GM12865 (cell line): ENCODE results near the gene PSMA3.
A peak's percentile ranks its signal among the peaks of the same experiment; 100 is the strongest.

ENCODE experiments used
- DNase-seq: peaks from one replicate; pipeline ENCODE4 v3.0.0; 2010; ENCODE audit warnings: low read depth
- H3K4me3 ChIP-seq: 2 replicates; pipeline ENCODE4 v1.5.1; 2011; ENCODE audit warnings: mild to moderate bottlenecking, low read depth, low read length, control low read depth
- CTCF ChIP-seq: IDR thresholded peaks from 2 replicates; pipeline ENCODE4 v1.5.1; 2011; ENCODE audit warnings: low read length, control low read depth, low read depth, inconsistent platforms; ENCODE audit not compliant: insufficient read depth; ENCODE audit errors: missing control alignments

The PSMA3 gene

GRCh38 chr14:58270628-58271027, 26.0 kb downstream of the PSMA3 start:
- no peak for TF ChIP-seq CTCF
- no peak overlapping the region for H3K4me3 ChIP-seq
- DNase-seq: no peak

- peak; percentile 9 for DNase-seq
- no peak for TF ChIP-seq CTCF
- H3K4me3 ChIP-seq: no peak overlapping the region
Measured at GRCh38 chr14:58272588-58273372, 28.1 kb downstream of the PSMA3 start.

GRCh38 chr14:58274881-58275280, 30.2 kb downstream of the PSMA3 start:
- no peak overlapping the region for H3K4me3 ChIP-seq
- DNase-seq: no peak

GRCh38 chr14:58275527-58276190, 31.0 kb downstream of the PSMA3 start:
- TF ChIP-seq CTCF: no peak

More at GRCh38 chr14:58274881-58275280, 30.2 kb downstream of the PSMA3 start:
- TF ChIP-seq CTCF: no peak

GRCh38 chr14:58276208-58276607, 31.6 kb downstream of the PSMA3 start:
- no peak for DNase-seq
- H3K4me3 ChIP-seq: no peak overlapping the region

More at GRCh38 chr14:58275527-58276190, 31.0 kb downstream of the PSMA3 start:
- H3K4me3 ChIP-seq: no peak overlapping the region
- DNase-seq: no peak

DNA sequence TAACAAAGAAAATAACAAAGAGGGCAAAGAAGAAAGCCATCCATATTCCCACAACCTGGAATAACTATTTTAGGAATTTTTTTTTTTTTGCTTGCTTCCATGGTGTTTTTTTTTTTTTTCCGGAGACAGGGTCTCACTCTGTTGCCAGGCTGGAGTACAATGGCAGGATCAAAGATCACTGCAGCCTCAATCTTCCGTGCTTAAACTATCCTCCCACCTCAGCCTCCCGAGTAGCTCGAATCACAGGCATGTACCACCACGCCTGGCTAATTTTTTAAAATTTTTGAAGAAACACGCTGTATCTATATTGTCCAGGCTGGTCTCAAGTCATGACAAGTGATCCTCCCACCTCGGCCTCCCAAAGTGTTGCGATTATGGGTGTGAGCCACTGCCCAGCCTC, 33.5 kb downstream of the PSMA3 start:
- no peak overlapping the region for H3K4me3 ChIP-seq
- no peak for TF ChIP-seq CTCF
- no peak for DNase-seq

More at GRCh38 chr14:58276208-58276607, 31.6 kb downstream of the PSMA3 start:
- TF ChIP-seq CTCF: no peak
